T-helper 2 cell (primary cell): ENCODE data around the gene MACROD2.
"Not testable (repeated sequence)": the region's sequence is repeated elsewhere in the genome, so short reads cannot be mapped to it uniquely, and the experiment has no call there.

Experiments
- DNase-seq, 5 experiments: peaks; one replicate each; pipeline versions ENCODE4 v3.0.0 to v3.0.0-alpha.2; 2012 to 2022

MACROD2 gene

GRCh38 chr20:15742627-15743026 is 1747.3 kb downstream of the MACROD2 start:
- DNase-seq = no peak

GRCh38 chr20:15756002-15756753 is 1760.9 kb downstream of the MACROD2 start:
- DNase-seq = no peak

GRCh38 chr20:15756754-15757115 is 1761.4 kb downstream of the MACROD2 start:
- DNase-seq = no peak

GRCh38 chr20:15759594-15759993 is 1764.3 kb downstream of the MACROD2 start:
- no peak for DNase-seq

- no peak for DNase-seq
These were observed 1764.8 kb downstream of the MACROD2 start for GRCh38 chr20:15760001-15760621.

GRCh38 chr20:15763366-15763765 is 1768.0 kb downstream of the MACROD2 start:
- no peak for DNase-seq

- no peak for DNase-seq
These were observed 1772.3 kb downstream of the MACROD2 start for GRCh38 chr20:15767586-15767985.

- DNase-seq = no peak
These were observed 1772.9 kb downstream of the MACROD2 start for GRCh38 chr20:15767999-15768741.

GRCh38 chr20:15772826-15773225 is 1777.5 kb downstream of the MACROD2 start:
- DNase-seq = no peak

GRCh38 chr20:15774926-15775325 is 1779.6 kb downstream of the MACROD2 start:
- DNase-seq = no peak

- no peak for DNase-seq
These were observed 1781.6 kb downstream of the MACROD2 start for GRCh38 chr20:15776770-15777466.

- DNase-seq = no peak
These were observed 1788.7 kb downstream of the MACROD2 start for GRCh38 chr20:15784020-15784419.

- no peak for DNase-seq
These were observed 1793.8 kb downstream of the MACROD2 start for GRCh38 chr20:15789079-15789478.

- DNase-seq = no peak
These were observed 1797.5 kb downstream of the MACROD2 start for GRCh38 chr20:15792855-15793254.

- DNase-seq = no peak
These were observed 1799.1 kb downstream of the MACROD2 start for GRCh38 chr20:15794409-15794808.

- no peak for DNase-seq
These were observed 1800.1 kb downstream of the MACROD2 start for GRCh38 chr20:15795305-15796019.

- DNase-seq = no peak
These were observed 1804.6 kb downstream of the MACROD2 start for GRCh38 chr20:15799871-15800270.

- no peak for DNase-seq
These were observed 1806.7 kb downstream of the MACROD2 start for GRCh38 chr20:15802020-15802419.

- no peak for DNase-seq
These were observed 1809.8 kb downstream of the MACROD2 start for GRCh38 chr20:15805154-15805553.

- DNase-seq = no peak
These were observed 1810.8 kb downstream of the MACROD2 start for GRCh38 chr20:15806105-15806504.

GRCh38 chr20:15807271-15807670 is 1812.0 kb downstream of the MACROD2 start:
- DNase-seq = no peak

GRCh38 chr20:15807771-15808170 is 1812.5 kb downstream of the MACROD2 start:
- DNase-seq = not testable (repeated sequence)
